ENCODE results near the gene PLXDC2.

DNA sequence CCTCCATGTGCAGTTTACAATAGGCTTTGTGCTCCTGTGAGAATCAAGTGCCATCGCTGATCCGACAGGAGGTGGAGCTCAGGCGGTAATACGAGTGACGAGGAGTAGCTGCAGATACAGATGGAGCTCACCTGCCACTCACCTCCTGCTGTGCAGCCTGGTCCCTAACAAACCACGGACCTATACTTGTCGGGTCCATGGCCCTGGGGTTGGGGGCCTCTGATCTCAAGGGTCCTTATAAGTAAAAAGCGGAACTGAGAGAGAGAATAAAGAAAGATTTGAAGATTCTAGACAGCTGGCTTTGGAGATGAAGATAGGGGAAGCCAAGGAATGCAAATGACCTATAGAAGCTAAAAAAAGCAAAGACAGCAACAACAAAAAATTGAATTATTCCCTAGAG is 130.6 kb downstream of the PLXDC2 start:
- TF ChIP-seq, protein P1, sequence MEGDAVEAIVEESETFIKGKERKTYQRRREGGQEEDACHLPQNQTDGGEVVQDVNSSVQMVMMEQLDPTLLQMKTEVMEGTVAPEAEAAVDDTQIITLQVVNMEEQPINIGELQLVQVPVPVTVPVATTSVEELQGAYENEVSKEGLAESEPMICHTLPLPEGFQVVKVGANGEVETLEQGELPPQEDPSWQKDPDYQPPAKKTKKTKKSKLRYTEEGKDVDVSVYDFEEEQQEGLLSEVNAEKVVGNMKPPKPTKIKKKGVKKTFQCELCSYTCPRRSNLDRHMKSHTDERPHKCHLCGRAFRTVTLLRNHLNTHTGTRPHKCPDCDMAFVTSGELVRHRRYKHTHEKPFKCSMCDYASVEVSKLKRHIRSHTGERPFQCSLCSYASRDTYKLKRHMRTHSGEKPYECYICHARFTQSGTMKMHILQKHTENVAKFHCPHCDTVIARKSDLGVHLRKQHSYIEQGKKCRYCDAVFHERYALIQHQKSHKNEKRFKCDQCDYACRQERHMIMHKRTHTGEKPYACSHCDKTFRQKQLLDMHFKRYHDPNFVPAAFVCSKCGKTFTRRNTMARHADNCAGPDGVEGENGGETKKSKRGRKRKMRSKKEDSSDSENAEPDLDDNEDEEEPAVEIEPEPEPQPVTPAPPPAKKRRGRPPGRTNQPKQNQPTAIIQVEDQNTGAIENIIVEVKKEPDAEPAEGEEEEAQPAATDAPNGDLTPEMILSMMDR (IDR thresholded peaks at IDR 0.05) = no peak
- TF ChIP-seq POLR2A (IDR thresholded peaks at IDR 0.05) = no peak
- no peak for TF ChIP-seq POLR2AphosphoS5 (IDR thresholded peaks at IDR 0.05)
